Measurements from ENCODE around the gene ERCC8. TPM values are rescaled to one million over a fixed set of nuclear protein-coding genes. Genes with fewer than 3 reads are reported as not detected.
A peak's percentile ranks its signal among the peaks of the same experiment; 100 is the strongest.

The ERCC8 gene
- total RNA-seq, 1 donor from 2014 or later = 11.1 TPM

DNA sequence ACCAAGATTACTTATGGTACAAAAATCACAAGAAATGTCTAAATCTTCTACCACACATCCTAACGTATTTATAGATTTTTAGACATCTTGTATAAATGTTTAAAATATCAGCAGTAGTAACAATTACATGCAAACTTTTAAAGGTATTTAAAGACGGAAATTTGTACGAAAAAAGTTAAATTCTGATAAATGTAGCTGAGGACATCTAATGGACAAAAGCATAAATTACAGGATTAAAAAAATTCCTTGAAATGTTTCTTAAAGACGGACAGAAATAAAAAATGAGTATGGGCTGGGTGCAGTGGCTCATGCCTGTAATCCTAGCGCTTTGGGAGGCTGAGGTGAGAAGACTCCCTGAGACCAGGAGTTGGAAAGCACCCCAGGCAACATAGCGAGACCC is 15.8 kb downstream of the ERCC8 start:
- TF ChIP-seq, protein P1, sequence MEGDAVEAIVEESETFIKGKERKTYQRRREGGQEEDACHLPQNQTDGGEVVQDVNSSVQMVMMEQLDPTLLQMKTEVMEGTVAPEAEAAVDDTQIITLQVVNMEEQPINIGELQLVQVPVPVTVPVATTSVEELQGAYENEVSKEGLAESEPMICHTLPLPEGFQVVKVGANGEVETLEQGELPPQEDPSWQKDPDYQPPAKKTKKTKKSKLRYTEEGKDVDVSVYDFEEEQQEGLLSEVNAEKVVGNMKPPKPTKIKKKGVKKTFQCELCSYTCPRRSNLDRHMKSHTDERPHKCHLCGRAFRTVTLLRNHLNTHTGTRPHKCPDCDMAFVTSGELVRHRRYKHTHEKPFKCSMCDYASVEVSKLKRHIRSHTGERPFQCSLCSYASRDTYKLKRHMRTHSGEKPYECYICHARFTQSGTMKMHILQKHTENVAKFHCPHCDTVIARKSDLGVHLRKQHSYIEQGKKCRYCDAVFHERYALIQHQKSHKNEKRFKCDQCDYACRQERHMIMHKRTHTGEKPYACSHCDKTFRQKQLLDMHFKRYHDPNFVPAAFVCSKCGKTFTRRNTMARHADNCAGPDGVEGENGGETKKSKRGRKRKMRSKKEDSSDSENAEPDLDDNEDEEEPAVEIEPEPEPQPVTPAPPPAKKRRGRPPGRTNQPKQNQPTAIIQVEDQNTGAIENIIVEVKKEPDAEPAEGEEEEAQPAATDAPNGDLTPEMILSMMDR (IDR thresholded peaks at IDR 0.05) = peak; percentile 77
- Mint-ChIP-seq H3K4me1 (ENCODE audit: low read depth) (no peaks in the 10 kb centered on the region), H3K27me3 (ENCODE audit: low read depth) (no peaks in the 10 kb centered on the region), H3K9me3 (ENCODE audit: low read depth) (no peaks in the 10 kb centered on the region), H3K4me3 (ENCODE audit: unreplicated experiment) (no peak overlapping the region), H3K36me3 (ENCODE audit: low read depth) (peaks cover 12% of the 10 kb centered on the region), H3K27ac (ENCODE audit: unreplicated experiment) (no peak overlapping the region)
- DNase-seq (ENCODE audit: low spot score) = no peak

DNA sequence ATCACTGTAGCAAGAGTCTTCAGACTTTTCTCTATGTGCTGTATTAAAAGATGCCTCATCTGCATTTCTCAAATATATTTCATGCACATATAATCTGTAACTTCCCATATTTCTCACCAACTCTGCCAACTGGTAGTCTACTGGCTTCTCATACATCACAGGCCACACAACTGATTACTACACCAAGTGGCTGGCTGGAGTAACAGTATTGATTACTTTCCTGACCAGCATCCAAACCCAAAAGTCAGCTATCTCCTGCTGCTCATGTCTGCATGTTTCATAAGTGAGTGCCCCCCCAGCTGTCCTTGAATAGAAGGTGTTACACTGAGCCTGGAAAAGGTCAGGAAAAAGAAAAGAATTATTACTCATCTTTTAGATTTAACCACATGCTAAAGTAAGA is 17.4 kb downstream of the ERCC8 start:
- peaks cover 16% of the 10 kb centered on the region for H3K36me3 Mint-ChIP-seq (ENCODE audit: low read depth)
- DNase-seq (ENCODE audit: low spot score) = no peak
- H3K4me1 Mint-ChIP-seq (ENCODE audit: low read depth) = no peaks in the 10 kb centered on the region
- no peaks in the 10 kb centered on the region for H3K27me3 Mint-ChIP-seq (ENCODE audit: low read depth)
- H3K4me3 Mint-ChIP-seq (ENCODE audit: unreplicated experiment) = no peak overlapping the region
- no peak overlapping the region for H3K27ac Mint-ChIP-seq (ENCODE audit: unreplicated experiment)
- TF ChIP-seq, protein P1 (IDR thresholded peaks at IDR 0.05) = no peak
- no peaks in the 10 kb centered on the region for H3K9me3 Mint-ChIP-seq (ENCODE audit: low read depth)

DNA sequence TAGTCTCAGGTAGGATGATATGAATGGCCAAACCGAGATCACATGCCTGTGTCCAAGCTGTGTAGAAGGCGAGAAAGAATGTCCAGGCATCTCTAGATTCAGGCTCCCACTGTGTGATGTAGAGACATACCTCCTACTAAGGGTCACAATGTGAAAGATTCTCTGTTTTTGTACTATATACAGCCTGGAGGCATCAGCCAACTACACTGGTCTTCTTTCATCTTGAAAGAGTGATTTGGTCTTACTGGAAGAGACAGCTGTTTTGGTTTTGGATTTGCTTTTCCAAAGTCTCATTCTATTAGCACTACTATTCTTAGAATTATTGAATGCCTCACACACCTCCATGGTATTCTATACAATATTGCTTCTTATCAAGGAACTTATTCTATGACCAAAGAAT is 26.4 kb downstream of the ERCC8 start:
- H3K27me3 Mint-ChIP-seq (ENCODE audit: low read depth) = no peaks in the 10 kb centered on the region
- no peak overlapping the region for H3K27ac Mint-ChIP-seq (ENCODE audit: unreplicated experiment)
- TF ChIP-seq, protein P1 (IDR thresholded peaks at IDR 0.05) = no peak
- peaks cover 28% of the 10 kb centered on the region for H3K36me3 Mint-ChIP-seq (ENCODE audit: low read depth)
- no peak for DNase-seq (ENCODE audit: low spot score)
- peaks cover 8% of the 10 kb centered on the region for H3K9me3 Mint-ChIP-seq (ENCODE audit: low read depth)
- no peak overlapping the region for H3K4me3 Mint-ChIP-seq (ENCODE audit: unreplicated experiment)
- no peaks in the 10 kb centered on the region for H3K4me1 Mint-ChIP-seq (ENCODE audit: low read depth)

DNA sequence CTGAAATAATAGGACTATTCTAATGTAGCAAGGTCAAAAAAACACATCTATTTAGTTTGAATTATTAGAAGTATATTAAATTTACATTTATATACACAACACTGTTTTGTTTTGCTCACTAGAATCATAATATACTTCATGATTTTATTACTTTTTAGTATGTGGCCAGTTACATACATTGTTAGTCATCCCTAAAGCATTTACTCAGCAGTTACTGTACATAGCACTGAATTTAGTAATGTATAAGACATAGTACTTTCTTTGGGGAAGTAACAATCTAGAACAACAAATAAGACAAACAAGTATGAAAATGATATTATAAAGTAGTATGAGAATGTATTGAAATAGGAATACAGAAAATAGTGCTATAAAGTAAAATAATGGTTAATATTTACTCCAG is 28.2 kb downstream of the ERCC8 start:
- H3K36me3 Mint-ChIP-seq (ENCODE audit: low read depth) = peaks cover 37% of the 10 kb centered on the region
- H3K27ac Mint-ChIP-seq (ENCODE audit: unreplicated experiment) = no peak overlapping the region
- DNase-seq (ENCODE audit: low spot score) = no peak
- TF ChIP-seq, protein P1 (IDR thresholded peaks at IDR 0.05) = no peak
- no peaks in the 10 kb centered on the region for H3K27me3 Mint-ChIP-seq (ENCODE audit: low read depth)
- H3K9me3 Mint-ChIP-seq (ENCODE audit: low read depth) = peaks cover 18% of the 10 kb centered on the region
- H3K4me3 Mint-ChIP-seq (ENCODE audit: unreplicated experiment) = no peak overlapping the region
- no peaks in the 10 kb centered on the region for H3K4me1 Mint-ChIP-seq (ENCODE audit: low read depth)

DNA sequence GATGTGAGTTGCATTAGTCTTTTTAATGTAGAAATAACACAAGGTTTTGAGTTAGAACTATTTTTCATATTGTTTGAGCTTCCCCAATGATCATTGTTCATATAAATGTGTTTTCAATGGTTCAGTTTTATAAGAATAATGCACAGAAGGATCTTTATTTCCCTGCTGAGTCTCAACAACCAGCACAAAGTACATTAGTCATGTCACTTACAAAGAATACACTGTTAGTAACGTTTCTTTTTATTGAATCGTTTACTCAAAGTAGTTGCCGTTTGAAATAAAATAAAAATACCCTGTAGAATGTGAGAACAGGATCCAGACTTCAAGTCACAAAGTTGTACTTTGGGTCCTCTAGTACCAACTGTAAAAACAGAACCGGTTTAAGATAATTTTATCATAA is 41.5 kb downstream of the ERCC8 start:
- H3K27ac Mint-ChIP-seq (ENCODE audit: unreplicated experiment) = no peak overlapping the region
- TF ChIP-seq, protein P1 (IDR thresholded peaks at IDR 0.05) = no peak
- no peaks in the 10 kb centered on the region for H3K4me1 Mint-ChIP-seq (ENCODE audit: low read depth)
- no peak overlapping the region for H3K4me3 Mint-ChIP-seq (ENCODE audit: unreplicated experiment)
- no peak for DNase-seq (ENCODE audit: low spot score)
- no peaks in the 10 kb centered on the region for H3K27me3 Mint-ChIP-seq (ENCODE audit: low read depth)
- no peaks in the 10 kb centered on the region for H3K9me3 Mint-ChIP-seq (ENCODE audit: low read depth)
- peaks cover 6% of the 10 kb centered on the region for H3K36me3 Mint-ChIP-seq (ENCODE audit: low read depth)
